ENCODE results near the gene SBF2. TPM values are rescaled to one million over a fixed set of nuclear protein-coding genes. Genes with fewer than 3 reads are reported as not detected.

The SBF2 gene
- total and polyA plus RNA-seq, 2 donors (not counting 3 experiments of a cell fraction or from before 2014, with no cell fraction given) = 15.4 to 42.4 TPM

GRCh38 chr11:10017911-10018310 is 276.1 kb downstream of the SBF2 start:
- TF ChIP-seq EZH2 (IDR thresholded peaks at IDR 0.05; ENCODE audit: borderline replicate concordance, low read depth, low read length, severe bottlenecking) (no peak), MYC (IDR thresholded peaks at IDR 0.05; ENCODE audit: low read depth, low read length) (no peak), CTCF (IDR thresholded peaks at IDR 0.05; ENCODE audit: extremely low read depth in 1 of 2, insufficient read depth in 1 of 2, low read depth in 1 of 2, low read length in 2 of 2) (no peak), POLR2A (IDR thresholded peaks at IDR 0.05; ENCODE audit: low read depth, low read length) (no peak), FOS (IDR thresholded peaks at IDR 0.05; ENCODE audit: borderline replicate concordance, insufficient read depth, low read length) (no peak), JUN (IDR thresholded peaks at IDR 0.05; ENCODE audit: borderline replicate concordance, insufficient read depth, insufficient read length, low read depth) (no peak), GATA2 (IDR thresholded peaks at IDR 0.05; ENCODE audit: insufficient read depth, insufficient read length, low read depth, low read length) (no peak), POLR2AphosphoS5 (IDR thresholded peaks at IDR 0.05; ENCODE audit: insufficient read depth, low read depth, low read length) (no peak)
- TF ChIP-seq, protein P1, sequence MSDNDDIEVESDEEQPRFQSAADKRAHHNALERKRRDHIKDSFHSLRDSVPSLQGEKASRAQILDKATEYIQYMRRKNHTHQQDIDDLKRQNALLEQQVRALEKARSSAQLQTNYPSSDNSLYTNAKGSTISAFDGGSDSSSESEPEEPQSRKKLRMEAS (IDR thresholded peaks at IDR 0.05; ENCODE audit: insufficient read depth, insufficient read length) = no peak
- Histone ChIP-seq H3K9me3 (replicated peaks; ENCODE audit: control insufficient read depth, insufficient read depth, low read length) (no peaks in the 10 kb centered on the region), H3K4me1 (ENCODE audit: control insufficient read depth, extremely low read depth, insufficient read depth, low read length) (peaks cover 24% of the 10 kb centered on the region), H3K9ac (replicated peaks; ENCODE audit: extremely low read depth, insufficient read depth, low read length) (no peak overlapping the region), H3K9me1 (replicated peaks; ENCODE audit: control insufficient read depth, extremely low read depth, insufficient read depth, low read length) (no peaks in the 10 kb centered on the region), H3K36me3 (ENCODE audit: control insufficient read depth in 2 of 2, extremely low read depth in 1 of 2, insufficient read depth in 2 of 2, low read length in 2 of 2) (peaks cover 0 to 2% of the 10 kb centered on the region in 2 experiments), H3K27me3 (ENCODE audit: control insufficient read depth in 2 of 2, insufficient read depth in 2 of 2, low read length in 2 of 2) (no peaks in the 10 kb centered on the region), H3K27ac (ENCODE audit: insufficient read depth, low read depth, low read length) (no peak overlapping the region), H2AFZ (ENCODE audit: low read depth, low read length) (no peak overlapping the region), H3K79me2 (ENCODE audit: control insufficient read depth, insufficient read depth, low read length) (no peaks in the 10 kb centered on the region), H4K20me1 (replicated peaks; ENCODE audit: control insufficient read depth, extremely low read depth, insufficient read depth, low read length) (no peaks in the 10 kb centered on the region), H3K4me2 (ENCODE audit: insufficient read depth, low read length) (no peak overlapping the region), H3K4me3 (replicated peaks in 1 of 3; ENCODE audit: insufficient read depth in 1 of 3, low read depth in 1 of 3, low read length in 3 of 3) (no peak overlapping the region)
- POLR2A ChIA-PET = no interaction called here
- no peak for DNase-seq (ENCODE audit: low read depth, low spot score)
- no peak for FAIRE-seq
- dilution Hi-C loops (cut with MboI; ENCODE audit: extremely low pct_ligation_motif_present, low sequenced_read_pairs) = no loop called here
- no TSS peak for BruUV-seq (replicated peaks)
- intact Hi-C loops (cut with micrococcal nuclease) = no loop called here
- CTCF ChIA-PET = interaction anchor here (1.0 to 1.9 kb wide), 2 partner anchors 13 to 59 kb away, joined by 3 to 5 read pairs; no protein-coding TSS in a partner anchor
